Transverse colon (tissue), 4 donors: ENCODE results near the gene TRA2B. TPM values are rescaled to one million over a fixed set of nuclear protein-coding genes. Genes with fewer than 3 reads are reported as not detected.

Experiments
- DNase-seq: peaks from one replicate; pipeline ENCODE4 v3.0.0-alpha.2; 2019
- H3K27ac ChIP-seq, 4 donors: fragments of 200-600 bp; sonication (generic); 2 replicates each; pipeline ENCODE4 v1.5.1; 2016 to 2018; ENCODE audit warnings: inconsistent platforms in 4 of 4
- H3K27me3 ChIP-seq: fragments of 200-600 bp; sonication (generic); 2 replicates; pipeline ENCODE4 v1.5.1; 2017; ENCODE audit warnings: inconsistent platforms
- H3K36me3 ChIP-seq, 4 donors: fragments of 200-600 bp; sonication (generic); 2 replicates each; pipeline ENCODE4 v1.5.1; 2017 to 2019; ENCODE audit warnings: inconsistent platforms in 4 of 4
- H3K4me1 ChIP-seq, 4 donors: fragments of 200-600 bp; sonication (generic); 2 replicates each; pipeline ENCODE4 v1.5.1; 2017 to 2020; ENCODE audit warnings: inconsistent platforms in 4 of 4
- H3K4me3 ChIP-seq, 4 donors: fragments of 200-600 bp; sonication (generic); 1 replicate in 1 of 4; 2 replicates in 3 of 4; pipeline versions ENCODE4 v1.5.1 to v1.6.1; 2017 to 2019; ENCODE audit warnings: inconsistent platforms in 4 of 4
- H3K9me3 ChIP-seq, 2 donors: fragments of 200-600 bp; sonication (generic); 2 replicates each; pipeline ENCODE4 v1.5.1; 2017 to 2019; ENCODE audit warnings: inconsistent platforms in 2 of 2
- EP300 ChIP-seq: sonication (generic); formaldehyde crosslinking; IDR thresholded peaks from one replicate; pipeline ENCODE4 v1.6.1; 2017; ENCODE audit warnings: antibody characterized with exemption, low read depth
- POLR2A ChIP-seq: fragments of 450-650 bp; IDR thresholded peaks from one replicate; pipeline ENCODE4 v1.6.1; 2016; ENCODE audit warnings: antibody characterized with exemption, mild to moderate bottlenecking, moderate library complexity
- POLR2AphosphoS5 ChIP-seq, 3 donors: sonication (generic); formaldehyde crosslinking; IDR thresholded peaks; one replicate each; pipeline ENCODE4 v1.6.1; 2016; ENCODE audit warnings: antibody characterized with exemption in 3 of 3
- WGBS, 2 donors: methylation state at CpG; one replicate each; pipeline ENCODE4 v1.1.5; 2018; ENCODE audit warnings: low coverage in 1 of 2; 5-methylcytosine and 5-hydroxymethylcytosine counted together
- in situ Hi-C, 4 donors: fragments of 200-750 bp; cut with MboI; loops; one replicate each; pipeline versions ENCODE4 v1.15.0 to v1.15.1; 2017; ENCODE audit warnings: low sequenced_read_pairs in 3 of 4, low pct_ligation_motif_present in 1 of 4, low pct_unique_long_range_greater_than_20kb in 1 of 4
- intact Hi-C: fragments of 100-400 bp; cut with DNase I; formaldehyde crosslinking; loops from one replicate; pipeline ENCODE4 v1.15.1; 2023; ENCODE audit warnings: low total_unique reads
- total RNA-seq, 4 donors: library from RNA; depleted of rRNA; stranded (reverse); fragments of >200 nt; gene quantifications; one replicate each; pipeline ENCODE4 v1.1.0, GENCODE V29; 2016
- TF ChIP-seq, protein P1 (sequence below), 5 experiments: fragments of 200-600 bp in 3 of 5; fragments of 450-650 bp in 2 of 5; sonication (generic) in 3 of 5; IDR thresholded peaks; 1 replicate in 2 of 5; 2 replicates in 3 of 5; pipeline ENCODE4 v1.5.1; 2016 to 2017; ENCODE audit warnings: antibody characterized with exemption in 5 of 5, inconsistent platforms in 3 of 5, mild to moderate bottlenecking in 2 of 5, moderate library complexity in 1 of 5

Gene TRA2B
- total RNA-seq, 4 donors from 2014 or later, result 69.1 to 154 (median 92.6) TPM

DNA sequence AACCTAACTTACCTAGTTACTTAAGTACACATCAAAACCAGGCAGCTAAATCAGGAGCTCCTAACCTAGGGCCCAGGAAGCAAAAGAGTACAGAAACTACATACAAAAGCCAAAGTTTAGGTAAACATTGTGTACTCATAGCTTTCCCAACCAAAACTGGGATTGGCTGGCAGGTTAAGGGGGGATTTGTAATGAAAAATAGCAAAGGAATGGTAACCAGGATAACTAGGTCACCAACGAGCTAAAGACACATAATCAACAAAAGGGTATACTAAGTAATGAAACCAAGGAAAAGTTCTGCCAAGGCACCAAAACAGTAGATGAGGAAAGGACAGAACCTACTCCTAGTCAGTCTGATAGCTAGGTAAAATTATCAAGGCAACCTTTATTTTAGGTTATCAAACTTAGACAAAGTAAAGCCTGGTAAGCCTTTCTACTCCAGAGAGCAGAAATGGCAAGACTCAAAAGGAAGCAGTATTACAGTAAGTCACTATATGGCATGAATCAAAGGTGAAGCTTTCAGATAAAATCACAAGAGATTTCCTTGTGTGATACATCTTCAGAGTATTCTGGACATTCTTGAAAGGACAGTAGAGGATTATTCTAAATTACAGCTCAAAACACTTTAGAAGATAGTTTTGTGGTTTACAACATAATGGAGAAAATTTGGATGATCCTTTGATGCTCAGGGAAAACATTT is 10.2 kb downstream of the TRA2B start:
- Histone ChIP-seq H3K27me3 (no peaks in the 10 kb centered on the region), H3K4me1 (peaks cover 57 to 87% (median 65%) of the 10 kb centered on the region in 4 donors), H3K27ac (peak overlapping the region; percentile 41 to 74 (median 63)), H3K4me3 (peak overlapping the region in 1 of 4 donors; percentile 22), H3K36me3 (peaks cover 0 to 31% (median 14%) of the 10 kb centered on the region in 4 donors), H3K9me3 (no peaks in the 10 kb centered on the region)
- TF ChIP-seq EP300 (no peak), POLR2AphosphoS5 (IDR thresholded peaks at IDR 0.05) (no peak), POLR2A (no peak)
- TF ChIP-seq, protein P1, sequence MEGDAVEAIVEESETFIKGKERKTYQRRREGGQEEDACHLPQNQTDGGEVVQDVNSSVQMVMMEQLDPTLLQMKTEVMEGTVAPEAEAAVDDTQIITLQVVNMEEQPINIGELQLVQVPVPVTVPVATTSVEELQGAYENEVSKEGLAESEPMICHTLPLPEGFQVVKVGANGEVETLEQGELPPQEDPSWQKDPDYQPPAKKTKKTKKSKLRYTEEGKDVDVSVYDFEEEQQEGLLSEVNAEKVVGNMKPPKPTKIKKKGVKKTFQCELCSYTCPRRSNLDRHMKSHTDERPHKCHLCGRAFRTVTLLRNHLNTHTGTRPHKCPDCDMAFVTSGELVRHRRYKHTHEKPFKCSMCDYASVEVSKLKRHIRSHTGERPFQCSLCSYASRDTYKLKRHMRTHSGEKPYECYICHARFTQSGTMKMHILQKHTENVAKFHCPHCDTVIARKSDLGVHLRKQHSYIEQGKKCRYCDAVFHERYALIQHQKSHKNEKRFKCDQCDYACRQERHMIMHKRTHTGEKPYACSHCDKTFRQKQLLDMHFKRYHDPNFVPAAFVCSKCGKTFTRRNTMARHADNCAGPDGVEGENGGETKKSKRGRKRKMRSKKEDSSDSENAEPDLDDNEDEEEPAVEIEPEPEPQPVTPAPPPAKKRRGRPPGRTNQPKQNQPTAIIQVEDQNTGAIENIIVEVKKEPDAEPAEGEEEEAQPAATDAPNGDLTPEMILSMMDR (IDR thresholded peaks at IDR 0.05), result no peak
- in situ Hi-C loops, result loop anchor here in 1 of 4 donors (10.0 kb wide), 1 partner anchor 857 kb away; the partner anchor contains the start of gene EIF4A2
- 0 to 19% methylated on average over 1 of the region's 1 CpG for WGBS, 2 donors
- intact Hi-C loops, result no loop called here
- no peak for DNase-seq

DNA sequence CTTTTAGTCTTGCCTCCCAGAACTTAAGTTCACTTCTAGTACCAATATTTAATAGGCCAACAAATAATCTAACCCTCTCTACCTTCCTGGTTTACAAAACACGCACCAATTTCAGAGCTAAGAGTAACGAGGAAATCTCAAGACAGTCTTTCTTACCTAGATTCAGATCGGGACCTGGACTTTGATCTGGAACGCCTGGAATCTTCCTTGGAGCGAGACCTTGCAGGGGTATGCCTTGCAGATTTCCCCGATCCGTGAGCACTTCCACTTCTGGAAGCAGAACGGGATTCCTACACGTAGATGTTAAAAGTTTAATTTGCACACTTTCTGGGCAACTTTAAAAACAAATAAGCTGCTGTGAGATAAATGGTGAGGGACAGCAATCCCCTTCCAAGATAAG is 11.4 kb downstream of the TRA2B start:
- Histone ChIP-seq H3K36me3 (peaks cover 0 to 43% (median 20%) of the 10 kb centered on the region in 4 donors), H3K27me3 (no peaks in the 10 kb centered on the region), H3K27ac (peak overlapping the region; percentile 30 to 74 (median 51)), H3K4me1 (peaks cover 46 to 77% (median 56%) of the 10 kb centered on the region in 4 donors), H3K9me3 (no peaks in the 10 kb centered on the region), H3K4me3 (peak overlapping the region in 1 of 4 donors; percentile 9)
- intact Hi-C loops (no loop called here), in situ Hi-C loops (loop anchor here in 1 of 4 donors (10.0 kb wide), 1 partner anchor 858 kb away; the partner anchor contains the start of gene EIF4A2)
- 40 to 55% methylated on average over 8 to 9 of the region's 9 CpGs for WGBS, 2 donors
- peak; percentile 19 for DNase-seq
- TF ChIP-seq POLR2A (no peak), POLR2AphosphoS5 (IDR thresholded peaks at IDR 0.05) (peak in 1 of 3 donors; percentile 28), EP300 (no peak)
- TF ChIP-seq, protein P1 (IDR thresholded peaks at IDR 0.05), result no peak

- H3K27me3 ChIP-seq, result no peaks in the 10 kb centered on the region
- TF ChIP-seq POLR2AphosphoS5 (IDR thresholded peaks at IDR 0.05) (no peak), EP300 (no peak), POLR2A (no peak)
- TF ChIP-seq, protein P1 (IDR thresholded peaks at IDR 0.05), result no peak
- H3K4me1 ChIP-seq, result peaks cover 35 to 67% (median 46%) of the 10 kb centered on the region in 4 donors
- no peak overlapping the region for H3K4me3 ChIP-seq
- WGBS, 2 donors, result 89 to 90% methylated on average over 13 to 14 of the region's 14 CpGs
- H3K9me3 ChIP-seq, result no peaks in the 10 kb centered on the region
- H3K27ac ChIP-seq, result no peak overlapping the region
- intact Hi-C loops (no loop called here), in situ Hi-C loops (loop anchor here in 1 of 4 donors (10.0 kb wide), 1 partner anchor 859 kb away; the partner anchor contains the start of gene EIF4A2)
- peaks cover 0 to 54% (median 25%) of the 10 kb centered on the region in 4 donors for H3K36me3 ChIP-seq
- DNase-seq, result no peak
Observed at GRCh38 chr3:185925353-185925752, 12.5 kb downstream of the TRA2B start.

DNA sequence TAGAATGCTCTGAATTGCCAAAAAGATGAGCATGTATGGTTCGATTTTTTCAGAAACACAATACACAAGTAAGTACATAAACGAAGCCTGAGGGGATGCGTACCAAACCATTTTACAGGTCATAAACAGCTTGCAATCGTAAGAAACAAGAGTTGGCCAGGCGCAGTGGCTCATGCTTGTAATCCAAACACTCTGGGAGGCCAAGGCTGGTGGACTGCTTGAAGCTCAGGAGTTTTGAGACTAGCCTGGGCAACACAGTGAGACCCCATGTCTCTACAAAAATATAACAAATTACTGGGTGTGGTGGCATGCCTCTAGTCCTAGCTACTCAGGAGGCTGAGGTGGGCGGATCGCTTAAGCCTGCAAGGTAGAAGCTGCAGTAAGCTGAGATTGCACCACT is 13.4 kb downstream of the TRA2B start:
- Histone ChIP-seq H3K4me1 (peaks cover 26 to 57% (median 36%) of the 10 kb centered on the region in 4 donors), H3K9me3 (no peaks in the 10 kb centered on the region), H3K27me3 (no peaks in the 10 kb centered on the region), H3K36me3 (peaks cover 0 to 63% (median 30%) of the 10 kb centered on the region in 4 donors), H3K4me3 (no peak overlapping the region), H3K27ac (no peak overlapping the region)
- no peak for DNase-seq
- in situ Hi-C loops (loop anchor here in 1 of 4 donors (10.0 kb wide), 1 partner anchor 860 kb away; the partner anchor contains the start of gene EIF4A2), intact Hi-C loops (no loop called here)
- 73 to 84% methylated on average over 5 to 7 of the region's 7 CpGs for WGBS, 2 donors
- TF ChIP-seq EP300, result no peak
- TF ChIP-seq POLR2AphosphoS5 (IDR thresholded peaks at IDR 0.05), result no peak
- TF ChIP-seq POLR2A, result no peak
- TF ChIP-seq, protein P1 (IDR thresholded peaks at IDR 0.05), result no peak
